Erythroblast (primary cell): ENCODE measurements around the gene CSTB.

Source experiments
- DNase-seq, 2 experiments: peaks; one replicate each; lab custom pipeline; 2025; lab: John Stamatoyannopoulos, UW
- GATA1 ChIP-seq: IDR thresholded peaks from 2 replicates; pipeline ENCODE4 v1.6.1; 2011; ENCODE audit warnings: low read depth, mild to moderate bottlenecking, control low read depth, low read length, moderate library complexity
- POLR2A ChIP-seq: IDR thresholded peaks from 2 replicates; pipeline ENCODE4 v1.6.1; 2011; ENCODE audit warnings: mild to moderate bottlenecking, low read length

The CSTB gene

GRCh38 chr21:43790010-43790524, 14.0 kb upstream of the CSTB start:
- TF ChIP-seq POLR2A (no peak), GATA1 (no peak)
- DNase-seq: peak in 1 of 2 experiments; percentile 46

- TF ChIP-seq POLR2A (peak; percentile 77), GATA1 (no peak)
These were observed 13.3 kb upstream of the CSTB start, which contains the start of gene RRP1 for GRCh38 chr21:43789276-43790009. Gene RRP1, plus strand, starts transcription at chr21:43789577. Its CDS starts 53 bp downstream, at chr21:43789630.

GRCh38 chr21:43786807-43787440, 10.8 kb upstream of the CSTB start:
- peak; percentile 38 to 51 for DNase-seq
- TF ChIP-seq POLR2A: no peak
- no peak for TF ChIP-seq GATA1

More at GRCh38 chr21:43789276-43790009, 13.3 kb upstream of the CSTB start, which contains the start of gene RRP1:
- peak; percentile 93 to 97 for DNase-seq

GRCh38 chr21:43786300-43786806, 10.2 kb upstream of the CSTB start:
- no peak for TF ChIP-seq POLR2A
- no peak for TF ChIP-seq GATA1
- peak; percentile 38 to 65 for DNase-seq

GRCh38 chr21:43785134-43785533, 9.0 kb upstream of the CSTB start:
- no peak for DNase-seq

GRCh38 chr21:43783098-43783700, 7.1 kb upstream of the CSTB start:
- no peak for TF ChIP-seq POLR2A
- TF ChIP-seq GATA1: no peak

More at GRCh38 chr21:43785134-43785533, 9.0 kb upstream of the CSTB start:
- no peak for TF ChIP-seq POLR2A
- TF ChIP-seq GATA1: no peak

GRCh38 chr21:43782431-43783097, 6.5 kb upstream of the CSTB start:
- DNase-seq: no peak
- TF ChIP-seq POLR2A: no peak
- TF ChIP-seq GATA1: no peak

More at GRCh38 chr21:43783098-43783700, 7.1 kb upstream of the CSTB start:
- no peak for DNase-seq

GRCh38 chr21:43781846-43782245, 5.7 kb upstream of the CSTB start:
- TF ChIP-seq POLR2A (no peak), GATA1 (no peak)
- no peak for DNase-seq

- no peak for DNase-seq
- TF ChIP-seq GATA1 (no peak), POLR2A (no peak)
These were observed 3.6 kb upstream of the CSTB start for GRCh38 chr21:43779660-43780059.

GRCh38 chr21:43778469-43779335, 2.6 kb upstream of the CSTB start:
- DNase-seq: no peak
- TF ChIP-seq GATA1: no peak
- no peak for TF ChIP-seq POLR2A

GRCh38 chr21:43777953-43778352, 1.8 kb upstream of the CSTB start:
- no peak for DNase-seq
- TF ChIP-seq POLR2A (no peak), GATA1 (no peak)

- DNase-seq: no peak
- TF ChIP-seq GATA1 (no peak), POLR2A (no peak)
These were observed 918 bp downstream of the CSTB start for GRCh38 chr21:43775190-43775589.
